HepG2 (cell line): Measurements from ENCODE around the gene FAAH2. TPM values are rescaled to one million over a fixed set of nuclear protein-coding genes. Genes with fewer than 3 reads are reported as not detected.

ENCODE experiments used
- ATAC-seq: fragments of 200-7000 bp; cut with Tn5 transposase; 3 replicates; pipeline ENCODE4 v1.9.1; 2020; ENCODE audit warnings: mild to moderate bottlenecking, moderate library complexity
- BruUV-seq: library from RNA; stranded (reverse); fragments of 400-500 nt; replicated peaks from 2 replicates; lab custom pipeline; 2021; lab: Mats Ljungman, UMichigan
- CTCF ChIA-PET: fragments of 300-600 bp; formaldehyde crosslinking; extraction: SDS; loops from one replicate; lab custom pipeline; 2021; ENCODE audit warnings: low total read pairs, inconsistent platforms, low intra/inter-chr PET ratio; lab: Yijun Ruan, JAX
- POLR2A ChIA-PET: fragments of 350-600 bp; sonication (Branson Sonifier 250); formaldehyde crosslinking; loops from one replicate; lab custom pipeline; 2020; ENCODE audit warnings: antibody characterized with exemption, inconsistent platforms; lab: Yijun Ruan, JAX
- DNase-seq: peaks from one replicate; pipeline ENCODE4 v3.0.0-alpha.2; 2015; ENCODE audit warnings: low spot score
- FAIRE-seq: peaks from 3 replicates; lab custom pipeline; 2011; peaks lifted over from hg19 to GRCh38; lab: Jason Lieb, UNC
- H2AFZ ChIP-seq: one replicate; pipeline ENCODE4 v1.6.1; 2011; ENCODE audit warnings: low read length, inconsistent platforms
- H3K27ac ChIP-seq: fragments of 300-600 bp; 3 replicates; pipeline ENCODE4 v1.8.0; 2011; ENCODE audit warnings: mixed run types, mild to moderate bottlenecking, mixed read lengths, low read length, inconsistent platforms; ENCODE audit not compliant: insufficient read depth; ENCODE audit errors: extremely low read length
- H3K27me3 ChIP-seq, 2 experiments: fragments of 200-600 bp in 1 of 2; 2 replicates in 1 of 2; 3 replicates in 1 of 2; pipeline versions ENCODE4 v1.6.0 to v1.8.0; 2011; ENCODE audit warnings: low read length in 2 of 2, mild to moderate bottlenecking in 2 of 2, moderate library complexity in 2 of 2, inconsistent platforms in 1 of 2; ENCODE audit not compliant: insufficient read depth in 2 of 2, control insufficient read depth in 1 of 2
- H3K36me3 ChIP-seq, 2 experiments: fragments of 200-600 bp in 1 of 2; replicated peaks in 1 of 2; 2 replicates in 1 of 2; 3 replicates in 1 of 2; pipeline versions ENCODE4 v1.5.1 to v1.8.0; 2011; ENCODE audit warnings: low read length in 2 of 2, inconsistent platforms in 1 of 2; ENCODE audit not compliant: insufficient read depth in 2 of 2, control insufficient read depth in 1 of 2
- H3K4me1 ChIP-seq: 2 replicates; pipeline ENCODE4 v1.5.1; 2012; ENCODE audit warnings: low read length, inconsistent platforms; ENCODE audit not compliant: insufficient read depth
- H3K4me2 ChIP-seq: 2 replicates; pipeline ENCODE4 v1.6.0; 2011; ENCODE audit warnings: low read depth, low read length, inconsistent platforms
- H3K4me3 ChIP-seq, 3 experiments: fragments of 200-600 bp in 1 of 3; sonication (generic), shearing (Covaris generic) in 1 of 3; replicated peaks in 1 of 3; 2 replicates each; pipeline ENCODE4 v1.5.1; 2011 to 2016; ENCODE audit warnings: low read length in 3 of 3, inconsistent platforms in 2 of 3, low read depth in 2 of 3, mild to moderate bottlenecking in 2 of 3, control low read depth in 1 of 3, mixed read lengths in 1 of 3; ENCODE audit not compliant: insufficient read depth in 1 of 3
- H3K79me2 ChIP-seq: one replicate; pipeline ENCODE4 v1.6.1; 2011; ENCODE audit warnings: low read length, inconsistent platforms; ENCODE audit not compliant: insufficient read depth
- H3K9ac ChIP-seq: 2 replicates; pipeline ENCODE4 v1.6.0; 2011; ENCODE audit warnings: mild to moderate bottlenecking, low read depth, low read length, inconsistent platforms; ENCODE audit not compliant: insufficient read depth
- H3K9me3 ChIP-seq: 2 replicates; pipeline ENCODE4 v1.5.1; 2012; ENCODE audit warnings: mild to moderate bottlenecking, low read length
- H4K20me1 ChIP-seq: 2 replicates; pipeline ENCODE4 v1.6.0; 2011; ENCODE audit warnings: inconsistent platforms, mild to moderate bottlenecking, low read length, moderate library complexity; ENCODE audit not compliant: insufficient read depth
- EP300 ChIP-seq, 3 experiments: sonication (generic) in 1 of 3; formaldehyde crosslinking in 1 of 3; IDR thresholded peaks; 2 replicates each; pipeline versions ENCODE4 v1.5.1 to v1.6.1; 2011 to 2020; ENCODE audit warnings: low read depth in 2 of 3, low read length in 2 of 3, borderline replicate concordance in 1 of 3, improper control_type of control experiment in 1 of 3, mild to moderate bottlenecking in 1 of 3, missing genetic modification reagents in 1 of 3, moderate library complexity in 1 of 3
- GPBP1L1 ChIP-seq: sonication (generic); formaldehyde crosslinking; IDR thresholded peaks from 2 replicates; pipeline ENCODE4 v1.5.0; 2020; ENCODE audit warnings: mild to moderate bottlenecking, missing genetic modification reagents
- HMGA1 ChIP-seq: sonication (generic); formaldehyde crosslinking; conservative IDR thresholded peaks from 2 replicates; pipeline ENCODE4 v1.4.0; 2020; ENCODE audit warnings: missing genetic modification reagents
- HOXA9 ChIP-seq: sonication (generic); formaldehyde crosslinking; IDR thresholded peaks from 2 replicates; pipeline ENCODE4 v1.8.1; 2022; ENCODE audit warnings: missing genetic modification reagents, mild to moderate bottlenecking, moderate library complexity, borderline replicate concordance
- KAT7 ChIP-seq: IDR thresholded peaks from 2 replicates; pipeline ENCODE4 v1.6.1; 2018; ENCODE audit warnings: borderline replicate concordance, missing compliant biosample characterization
- TAF15 ChIP-seq: fragments of 200-400 bp; formaldehyde crosslinking; IDR thresholded peaks from one replicate; pipeline ENCODE4 v1.6.1; 2018; ENCODE audit warnings: mild to moderate bottlenecking, low read depth, low read length; ENCODE audit not compliant: poor library complexity, severe bottlenecking
- TBP ChIP-seq: sonication (generic); formaldehyde crosslinking; IDR thresholded peaks from 2 replicates; pipeline ENCODE4 v1.5.0; 2020; ENCODE audit warnings: missing genetic modification reagents
- U2AF1 ChIP-seq: fragments of 200-400 bp; formaldehyde crosslinking; optimal IDR thresholded peaks from 2 replicates; pipeline ENCODE3; 2017; ENCODE audit warnings: mild to moderate bottlenecking, low read depth, low read length
- ZNF24 ChIP-seq: fragments of 450-650 bp; IDR thresholded peaks from 2 replicates; pipeline ENCODE4 v1.6.1; 2017; ENCODE audit warnings: antibody characterized with exemption, mild to moderate bottlenecking
- ZNF589 ChIP-seq: sonication (generic); formaldehyde crosslinking; conservative IDR thresholded peaks from 2 replicates; pipeline ENCODE4 v1.8.0; 2022; ENCODE audit warnings: mild to moderate bottlenecking, moderate library complexity, missing genetic modification reagents
- ZNF619 ChIP-seq: sonication (generic); formaldehyde crosslinking; IDR thresholded peaks from 2 replicates; pipeline ENCODE4 v1.4.0; 2020; ENCODE audit warnings: mild to moderate bottlenecking, missing genetic modification reagents
- ZSCAN20 ChIP-seq: sonication (generic); formaldehyde crosslinking; IDR thresholded peaks from 2 replicates; pipeline ENCODE4 v1.4.0; 2020; ENCODE audit warnings: missing genetic modification reagents, mild to moderate bottlenecking, borderline replicate concordance
- WGBS: methylation state at CpG from one replicate; pipeline ENCODE4 v1.1.6; 2017; ENCODE audit warnings: low lambda C conversion rate; 5-methylcytosine and 5-hydroxymethylcytosine counted together
- in situ Hi-C: cut with HindIII; loops from 2 replicates; pipeline ENCODE4 v1.10.0; 2017; ENCODE audit warnings: low pct_unique_long_range_greater_than_20kb; ENCODE audit not compliant: extremely low pct_ligation_motif_present
- intact Hi-C: fragments of 100-400 bp; cut with micrococcal nuclease; formaldehyde crosslinking; loops from one replicate; pipeline ENCODE4 v1.10.0; 2022; ENCODE audit not compliant: unreplicated experiment
- polyA plus RNA-seq, 8 experiments: library from polyadenylated mRNA; depleted of rRNA in 3 of 8; stranded (reverse) in 7 of 8; unstranded in 1 of 8; fragments of >200 nt; fragmentation: Illumina TruSeq in 4 of 8; extraction: Trizol in 4 of 8; gene quantifications; 2 replicates each; pipeline versions ENCODE4 v1.2.1 to v1.2.3, GENCODE V29; 2011 to 2016; ENCODE audit warnings: low read depth in 4 of 8, missing spikeins in 1 of 8, mixed read lengths in 1 of 8; ENCODE audit not compliant: insufficient read depth in 1 of 8
- total RNA-seq, 5 experiments: library from RNA; depleted of rRNA; stranded (reverse); fragments of >200 nt; fragmentation: Illumina TruSeq; extraction: Trizol; gene quantifications; 2 replicates each; pipeline ENCODE4 v1.2.3, GENCODE V29; 2016; ENCODE audit warnings: low read depth in 1 of 5
- TF ChIP-seq, protein P1 (sequence below): sonication (generic); formaldehyde crosslinking; conservative IDR thresholded peaks from 2 replicates; pipeline ENCODE4 v1.4.0; 2020; ENCODE audit warnings: missing genetic modification reagents
- TF ChIP-seq, protein P2 (sequence below): IDR thresholded peaks from 2 replicates; pipeline ENCODE4 v1.6.1; 2018; ENCODE audit warnings: missing genetic modification reagents, mild to moderate bottlenecking, missing compliant biosample characterization

The FAAH2 gene
- total and polyA plus RNA-seq, 2 of the 13 experiments (the other 11 are each of a cell fraction or from before 2014, with no cell fraction given), result 1.6 to 3.3 TPM

DNA sequence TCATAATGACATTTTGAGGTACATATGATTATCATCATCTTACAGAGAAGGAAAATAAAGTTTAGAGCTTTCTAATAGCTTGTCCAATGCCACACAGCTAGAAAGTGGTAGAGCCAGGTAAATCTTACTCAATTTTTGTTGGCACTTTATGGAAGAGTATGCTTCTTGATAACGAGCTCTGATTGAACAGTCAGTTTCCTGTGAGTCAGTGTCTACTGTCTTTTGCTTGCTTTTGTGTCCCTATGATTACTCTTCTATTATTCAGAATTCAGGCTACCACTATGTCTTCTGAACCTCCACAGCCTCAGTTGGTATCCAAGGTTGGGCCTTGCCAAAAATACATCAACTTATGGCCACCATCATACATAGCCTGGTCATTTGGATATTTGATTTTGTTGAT is 2.6 kb downstream of the FAAH2 start:
- TF ChIP-seq EP300 (IDR thresholded peaks at IDR 0.05; ENCODE audit: low read depth in 2 of 2, low read length in 2 of 2) (no peak), EP300 (CRISPR knock-in tag; IDR thresholded peaks at IDR 0.05; ENCODE audit: borderline replicate concordance) (no peak), ZSCAN20 (no peak), TBP (CRISPR knock-in tag) (no peak), U2AF1 (no peak), HMGA1 (CRISPR knock-in tag) (no peak), ZNF619 (CRISPR knock-in tag) (no peak), TAF15 (no peak), KAT7 (no peak), GPBP1L1 (CRISPR knock-in tag) (no peak), HOXA9 (CRISPR knock-in tag) (no peak), ZNF589 (no peak), ZNF24 (no peak)
- TF ChIP-seq, protein P1, sequence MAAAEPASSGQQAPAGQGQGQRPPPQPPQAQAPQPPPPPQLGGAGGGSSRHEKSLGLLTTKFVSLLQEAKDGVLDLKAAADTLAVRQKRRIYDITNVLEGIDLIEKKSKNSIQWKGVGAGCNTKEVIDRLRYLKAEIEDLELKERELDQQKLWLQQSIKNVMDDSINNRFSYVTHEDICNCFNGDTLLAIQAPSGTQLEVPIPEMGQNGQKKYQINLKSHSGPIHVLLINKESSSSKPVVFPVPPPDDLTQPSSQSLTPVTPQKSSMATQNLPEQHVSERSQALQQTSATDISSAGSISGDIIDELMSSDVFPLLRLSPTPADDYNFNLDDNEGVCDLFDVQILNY (CRISPR knock-in tag), result no peak
- TF ChIP-seq, protein P2, sequence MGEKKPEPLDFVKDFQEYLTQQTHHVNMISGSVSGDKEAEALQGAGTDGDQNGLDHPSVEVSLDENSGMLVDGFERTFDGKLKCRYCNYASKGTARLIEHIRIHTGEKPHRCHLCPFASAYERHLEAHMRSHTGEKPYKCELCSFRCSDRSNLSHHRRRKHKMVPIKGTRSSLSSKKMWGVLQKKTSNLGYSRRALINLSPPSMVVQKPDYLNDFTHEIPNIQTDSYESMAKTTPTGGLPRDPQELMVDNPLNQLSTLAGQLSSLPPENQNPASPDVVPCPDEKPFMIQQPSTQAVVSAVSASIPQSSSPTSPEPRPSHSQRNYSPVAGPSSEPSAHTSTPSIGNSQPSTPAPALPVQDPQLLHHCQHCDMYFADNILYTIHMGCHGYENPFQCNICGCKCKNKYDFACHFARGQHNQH (CRISPR knock-in tag), result no peak
- H3K4me3 ChIP-seq, result no peak overlapping the region
- no peak overlapping the region for H3K27ac ChIP-seq
- ChIA-PET POLR2A (no interaction called here), CTCF (no interaction called here)
- no CpG with 5 or more reads among the region's 1 CpG for WGBS
- H3K27me3 ChIP-seq, result no peaks in the 10 kb centered on the region; a peak in 1 of 5 replicates
- H4K20me1 ChIP-seq, result no peaks in the 10 kb centered on the region
- no peak overlapping the region for H2AFZ ChIP-seq
- H3K9ac ChIP-seq, result no peak overlapping the region
- no peaks in the 10 kb centered on the region for H3K36me3 ChIP-seq
- intact Hi-C loops (no loop called here), in situ Hi-C loops (loop anchor here (10.0 kb wide), 1 partner anchor 166 kb away; no protein-coding TSS in a partner anchor)
- DNase-seq (no peak), FAIRE-seq (peak; percentile 34), ATAC-seq (no peak)
- no peak overlapping the region for H3K4me2 ChIP-seq
- peaks cover 6% of the 10 kb centered on the region; the same call in 1 of the 2 replicates for H3K4me1 ChIP-seq
- H3K79me2 ChIP-seq, result no peaks in the 10 kb centered on the region
- no TSS peak for BruUV-seq
- H3K9me3 ChIP-seq, result no peaks in the 10 kb centered on the region
